ENCODE results near the gene DNAI1.
A peak's percentile ranks its signal among the peaks of the same experiment; 100 is the strongest.

The DNAI1 gene

GRCh38 chr9:34458013-34458958 lies at the start of gene DNAI1, which contains the start of gene FAM219A:
Gene DNAI1, plus strand, starts transcription at chr9:34458805. Its CDS starts 201 bp downstream, at chr9:34459006.
Gene FAM219A, minus strand, starts transcription at chr9:34458570. Its CDS starts 307 bp downstream, at chr9:34458263.
- in situ Hi-C loops (cut with HindIII; ENCODE audit: low sequenced_read_pairs): no loop called here

DNA sequence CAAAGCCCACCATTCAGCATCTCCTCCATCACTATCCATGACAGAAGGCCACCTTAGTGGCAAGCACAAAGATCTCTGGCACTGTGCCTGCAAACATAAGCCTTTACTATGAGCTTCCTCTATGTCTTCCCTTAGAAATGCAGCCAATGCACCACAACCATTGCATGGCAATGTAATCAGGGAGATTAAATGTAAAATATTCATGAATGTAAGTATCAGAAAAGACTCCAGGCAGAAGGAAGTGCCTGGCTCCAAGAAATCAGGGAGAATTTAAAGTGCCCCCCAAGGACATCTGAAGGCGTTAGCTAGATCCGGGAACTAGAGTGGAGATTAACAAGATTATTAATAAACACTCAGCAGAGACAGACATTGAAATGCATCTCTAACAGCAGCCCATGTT lies 49.5 kb upstream of the DNAI1 start:
- DNase-seq (ENCODE audit: low read depth, low spot score): no peak
- in situ Hi-C loops (cut with HindIII; ENCODE audit: low sequenced_read_pairs): no loop called here
- no peak overlapping the region for H3K4me3 ChIP-seq (ENCODE audit: low read depth, low read length)
- no peak for TF ChIP-seq CTCF (IDR thresholded peaks at IDR 0.05; ENCODE audit: low read depth, low read length)

More at GRCh38 chr9:34458013-34458958, at the start of gene DNAI1, which contains the start of gene FAM219A:
- peak; percentile 99 for DNase-seq (ENCODE audit: low read depth, low spot score)
- H3K4me3 ChIP-seq (ENCODE audit: low read depth, low read length): peak within 1 kb of the TSS; percentile 85
- TF ChIP-seq CTCF (IDR thresholded peaks at IDR 0.05; ENCODE audit: low read depth, low read length): no peak

- H3K4me3 ChIP-seq (ENCODE audit: low read depth, low read length): no peak overlapping the region
- no peak for DNase-seq (ENCODE audit: low read depth, low spot score)
Observed at GRCh38 chr9:34412336-34412735, 46.3 kb upstream of the DNAI1 start.

DNA sequence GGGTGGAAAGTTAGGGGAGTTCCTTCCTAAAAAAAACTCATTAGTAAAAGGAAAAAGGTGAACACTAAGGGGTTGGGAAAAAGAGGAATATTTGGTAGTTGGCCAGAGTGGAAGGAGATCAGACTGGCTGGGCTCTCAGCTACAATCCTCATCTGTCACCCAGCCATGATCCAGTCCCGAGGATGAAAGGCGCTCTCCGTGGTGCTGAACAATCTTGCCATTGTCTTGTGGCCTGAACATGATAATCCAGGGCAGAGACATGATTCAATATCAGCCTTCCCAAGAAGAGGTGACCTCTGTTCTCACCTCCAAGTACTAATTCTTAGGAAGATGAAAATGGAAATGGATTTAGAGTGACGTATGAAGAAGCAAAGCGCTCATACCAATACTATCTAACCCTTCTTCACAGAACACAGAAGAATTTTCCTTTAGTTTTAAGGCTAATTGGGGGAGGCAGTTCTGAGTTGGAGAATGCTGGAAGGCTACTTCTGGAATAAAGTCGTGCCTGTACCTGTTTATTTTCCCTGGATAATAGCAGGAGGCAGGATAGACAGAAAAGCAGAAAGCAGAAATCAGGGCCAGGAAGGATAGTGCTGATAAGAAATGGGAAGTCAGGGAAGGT lies 45.3 kb upstream of the DNAI1 start:
- H3K4me3 ChIP-seq (ENCODE audit: low read depth, low read length): no peak overlapping the region
- in situ Hi-C loops (cut with HindIII; ENCODE audit: low sequenced_read_pairs): no loop called here
- TF ChIP-seq CTCF (IDR thresholded peaks at IDR 0.05; ENCODE audit: low read depth, low read length): no peak
- peak; percentile 36 for DNase-seq (ENCODE audit: low read depth, low spot score)

More at GRCh38 chr9:34412336-34412735, 46.3 kb upstream of the DNAI1 start:
- TF ChIP-seq CTCF (IDR thresholded peaks at IDR 0.05; ENCODE audit: low read depth, low read length): no peak
- in situ Hi-C loops (cut with HindIII; ENCODE audit: low sequenced_read_pairs): no loop called here

GRCh38 chr9:34417734-34418133 lies 40.9 kb upstream of the DNAI1 start:
- DNase-seq (ENCODE audit: low read depth, low spot score): no peak
- TF ChIP-seq CTCF (IDR thresholded peaks at IDR 0.05; ENCODE audit: low read depth, low read length): no peak
- in situ Hi-C loops (cut with HindIII; ENCODE audit: low sequenced_read_pairs): no loop called here

DNA sequence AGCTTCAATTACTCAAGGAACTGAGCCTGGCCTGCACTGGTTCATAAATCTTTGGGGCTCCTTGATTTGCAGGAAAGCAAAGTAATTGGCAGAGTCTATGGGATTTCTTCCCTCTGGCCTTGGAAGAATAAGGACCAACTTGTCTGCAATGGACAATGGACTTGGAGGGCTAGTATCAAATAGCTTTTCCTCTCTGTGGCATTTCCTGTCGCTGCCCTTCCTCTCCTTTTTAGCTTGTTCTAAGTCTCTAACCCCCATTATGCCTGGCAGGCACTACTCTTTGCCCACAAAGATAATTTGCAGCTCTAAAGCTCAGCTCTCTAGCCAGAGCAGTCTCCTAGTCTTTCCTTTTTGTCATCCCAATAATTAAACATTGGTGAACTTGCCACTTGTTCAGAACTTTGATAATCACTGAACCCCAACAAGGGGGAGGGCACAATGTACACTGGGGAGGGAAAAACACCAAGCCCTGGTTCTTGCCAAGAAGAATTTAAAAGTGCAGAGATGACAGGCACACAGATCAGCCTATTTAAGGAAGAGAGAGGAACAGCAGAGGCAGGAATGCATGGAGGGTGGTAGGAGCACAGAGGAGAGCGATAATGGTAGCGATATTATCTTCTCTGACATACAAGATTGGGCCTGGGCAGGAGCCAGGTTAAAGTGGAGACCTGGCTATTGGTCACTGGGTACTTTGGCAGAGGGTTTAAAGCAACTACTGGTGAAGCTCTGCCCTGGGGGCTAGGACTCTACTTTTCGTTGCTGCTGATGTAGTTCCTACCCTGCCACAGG lies 38.7 kb upstream of the DNAI1 start:
- H3K4me3 ChIP-seq (ENCODE audit: low read depth, low read length): no peak overlapping the region
- no peak for DNase-seq (ENCODE audit: low read depth, low spot score)
- in situ Hi-C loops (cut with HindIII; ENCODE audit: low sequenced_read_pairs): no loop called here
- no peak for TF ChIP-seq CTCF (IDR thresholded peaks at IDR 0.05; ENCODE audit: low read depth, low read length)

More at GRCh38 chr9:34417734-34418133, 40.9 kb upstream of the DNAI1 start:
- no peak overlapping the region for H3K4me3 ChIP-seq (ENCODE audit: low read depth, low read length)
